Measurements from ENCODE around the gene MUC5B. TPM values are rescaled to one million over a fixed set of nuclear protein-coding genes. Genes with fewer than 3 reads are reported as not detected.

MUC5B gene
- total RNA-seq, 1 experiment from 2014 or later = 1.6 TPM

DNA sequence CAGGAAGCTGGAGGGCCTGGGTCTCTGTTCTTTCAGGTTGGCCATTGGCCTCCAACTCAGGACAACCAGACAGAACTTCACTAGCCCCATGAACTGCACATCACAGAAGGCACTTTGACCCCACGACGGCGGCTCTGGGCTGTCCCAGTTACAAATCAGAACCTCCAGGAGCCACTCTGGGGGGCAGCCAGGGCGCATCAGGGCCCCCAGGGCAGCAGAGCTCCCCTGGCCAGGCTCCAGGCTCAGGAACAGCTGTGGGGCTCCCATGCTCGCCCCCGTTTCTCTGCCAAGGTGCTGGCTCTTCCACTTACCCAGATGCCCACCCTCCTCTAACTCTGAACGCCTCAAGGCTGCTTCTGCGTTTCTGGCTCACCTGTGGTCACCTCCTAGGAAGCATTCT is 61.0 kb downstream of the MUC5B start (continued):
- TF ChIP-seq, protein P1, sequence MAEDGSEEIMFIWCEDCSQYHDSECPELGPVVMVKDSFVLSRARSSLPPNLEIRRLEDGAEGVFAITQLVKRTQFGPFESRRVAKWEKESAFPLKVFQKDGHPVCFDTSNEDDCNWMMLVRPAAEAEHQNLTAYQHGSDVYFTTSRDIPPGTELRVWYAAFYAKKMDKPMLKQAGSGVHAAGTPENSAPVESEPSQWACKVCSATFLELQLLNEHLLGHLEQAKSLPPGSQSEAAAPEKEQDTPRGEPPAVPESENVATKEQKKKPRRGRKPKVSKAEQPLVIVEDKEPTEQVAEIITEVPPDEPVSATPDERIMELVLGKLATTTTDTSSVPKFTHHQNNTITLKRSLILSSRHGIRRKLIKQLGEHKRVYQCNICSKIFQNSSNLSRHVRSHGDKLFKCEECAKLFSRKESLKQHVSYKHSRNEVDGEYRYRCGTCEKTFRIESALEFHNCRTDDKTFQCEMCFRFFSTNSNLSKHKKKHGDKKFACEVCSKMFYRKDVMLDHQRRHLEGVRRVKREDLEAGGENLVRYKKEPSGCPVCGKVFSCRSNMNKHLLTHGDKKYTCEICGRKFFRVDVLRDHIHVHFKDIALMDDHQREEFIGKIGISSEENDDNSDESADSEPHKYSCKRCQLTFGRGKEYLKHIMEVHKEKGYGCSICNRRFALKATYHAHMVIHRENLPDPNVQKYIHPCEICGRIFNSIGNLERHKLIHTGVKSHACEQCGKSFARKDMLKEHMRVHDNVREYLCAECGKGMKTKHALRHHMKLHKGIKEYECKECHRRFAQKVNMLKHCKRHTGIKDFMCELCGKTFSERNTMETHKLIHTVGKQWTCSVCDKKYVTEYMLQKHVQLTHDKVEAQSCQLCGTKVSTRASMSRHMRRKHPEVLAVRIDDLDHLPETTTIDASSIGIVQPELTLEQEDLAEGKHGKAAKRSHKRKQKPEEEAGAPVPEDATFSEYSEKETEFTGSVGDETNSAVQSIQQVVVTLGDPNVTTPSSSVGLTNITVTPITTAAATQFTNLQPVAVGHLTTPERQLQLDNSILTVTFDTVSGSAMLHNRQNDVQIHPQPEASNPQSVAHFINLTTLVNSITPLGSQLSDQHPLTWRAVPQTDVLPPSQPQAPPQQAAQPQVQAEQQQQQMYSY (CRISPR knock-in tag; IDR thresholded peaks at IDR 0.05) = no peak
- TF ChIP-seq, protein P2, sequence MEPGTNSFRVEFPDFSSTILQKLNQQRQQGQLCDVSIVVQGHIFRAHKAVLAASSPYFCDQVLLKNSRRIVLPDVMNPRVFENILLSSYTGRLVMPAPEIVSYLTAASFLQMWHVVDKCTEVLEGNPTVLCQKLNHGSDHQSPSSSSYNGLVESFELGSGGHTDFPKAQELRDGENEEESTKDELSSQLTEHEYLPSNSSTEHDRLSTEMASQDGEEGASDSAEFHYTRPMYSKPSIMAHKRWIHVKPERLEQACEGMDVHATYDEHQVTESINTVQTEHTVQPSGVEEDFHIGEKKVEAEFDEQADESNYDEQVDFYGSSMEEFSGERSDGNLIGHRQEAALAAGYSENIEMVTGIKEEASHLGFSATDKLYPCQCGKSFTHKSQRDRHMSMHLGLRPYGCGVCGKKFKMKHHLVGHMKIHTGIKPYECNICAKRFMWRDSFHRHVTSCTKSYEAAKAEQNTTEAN (CRISPR knock-in tag; IDR thresholded peaks at IDR 0.05) = no peak
- no peak for TF ChIP-seq SMAD3 (CRISPR knock-in tag; IDR thresholded peaks at IDR 0.05; ENCODE audit: borderline replicate concordance)
- TF ChIP-seq TEAD4 (CRISPR knock-in tag; IDR thresholded peaks at IDR 0.05) = no peak
- TF ChIP-seq, protein P3, sequence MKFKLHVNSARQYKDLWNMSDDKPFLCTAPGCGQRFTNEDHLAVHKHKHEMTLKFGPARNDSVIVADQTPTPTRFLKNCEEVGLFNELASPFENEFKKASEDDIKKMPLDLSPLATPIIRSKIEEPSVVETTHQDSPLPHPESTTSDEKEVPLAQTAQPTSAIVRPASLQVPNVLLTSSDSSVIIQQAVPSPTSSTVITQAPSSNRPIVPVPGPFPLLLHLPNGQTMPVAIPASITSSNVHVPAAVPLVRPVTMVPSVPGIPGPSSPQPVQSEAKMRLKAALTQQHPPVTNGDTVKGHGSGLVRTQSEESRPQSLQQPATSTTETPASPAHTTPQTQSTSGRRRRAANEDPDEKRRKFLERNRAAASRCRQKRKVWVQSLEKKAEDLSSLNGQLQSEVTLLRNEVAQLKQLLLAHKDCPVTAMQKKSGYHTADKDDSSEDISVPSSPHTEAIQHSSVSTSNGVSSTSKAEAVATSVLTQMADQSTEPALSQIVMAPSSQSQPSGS (CRISPR knock-in tag; IDR thresholded peaks at IDR 0.05; ENCODE audit: borderline replicate concordance, low read depth) = no peak
- TF ChIP-seq CREB1 (CRISPR knock-in tag; IDR thresholded peaks at IDR 0.05) = no peak
- no peak for TF ChIP-seq ELF4 (CRISPR knock-in tag; IDR thresholded peaks at IDR 0.05; ENCODE audit: low read depth)
- no peak for TF ChIP-seq ZNF138 (CRISPR knock-in tag; conservative IDR thresholded peaks at IDR 0.05)
- TF ChIP-seq, protein P4, sequence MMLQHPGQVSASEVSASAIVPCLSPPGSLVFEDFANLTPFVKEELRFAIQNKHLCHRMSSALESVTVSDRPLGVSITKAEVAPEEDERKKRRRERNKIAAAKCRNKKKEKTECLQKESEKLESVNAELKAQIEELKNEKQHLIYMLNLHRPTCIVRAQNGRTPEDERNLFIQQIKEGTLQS (CRISPR knock-in tag; conservative IDR thresholded peaks at IDR 0.05) = no peak
- TF ChIP-seq MXD4 (CRISPR knock-in tag; IDR thresholded peaks at IDR 0.05; ENCODE audit: borderline replicate concordance) = no peak
- TF ChIP-seq, protein P5, sequence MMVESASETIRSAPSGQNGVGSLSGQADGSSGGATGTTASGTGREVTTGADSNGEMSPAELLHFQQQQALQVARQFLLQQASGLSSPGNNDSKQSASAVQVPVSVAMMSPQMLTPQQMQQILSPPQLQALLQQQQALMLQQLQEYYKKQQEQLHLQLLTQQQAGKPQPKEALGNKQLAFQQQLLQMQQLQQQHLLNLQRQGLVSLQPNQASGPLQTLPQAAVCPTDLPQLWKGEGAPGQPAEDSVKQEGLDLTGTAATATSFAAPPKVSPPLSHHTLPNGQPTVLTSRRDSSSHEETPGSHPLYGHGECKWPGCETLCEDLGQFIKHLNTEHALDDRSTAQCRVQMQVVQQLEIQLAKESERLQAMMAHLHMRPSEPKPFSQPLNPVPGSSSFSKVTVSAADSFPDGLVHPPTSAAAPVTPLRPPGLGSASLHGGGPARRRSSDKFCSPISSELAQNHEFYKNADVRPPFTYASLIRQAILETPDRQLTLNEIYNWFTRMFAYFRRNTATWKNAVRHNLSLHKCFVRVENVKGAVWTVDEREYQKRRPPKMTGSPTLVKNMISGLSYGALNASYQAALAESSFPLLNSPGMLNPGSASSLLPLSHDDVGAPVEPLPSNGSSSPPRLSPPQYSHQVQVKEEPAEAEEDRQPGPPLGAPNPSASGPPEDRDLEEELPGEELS (CRISPR knock-in tag; IDR thresholded peaks at IDR 0.05) = no peak
- TF ChIP-seq, protein P6, sequence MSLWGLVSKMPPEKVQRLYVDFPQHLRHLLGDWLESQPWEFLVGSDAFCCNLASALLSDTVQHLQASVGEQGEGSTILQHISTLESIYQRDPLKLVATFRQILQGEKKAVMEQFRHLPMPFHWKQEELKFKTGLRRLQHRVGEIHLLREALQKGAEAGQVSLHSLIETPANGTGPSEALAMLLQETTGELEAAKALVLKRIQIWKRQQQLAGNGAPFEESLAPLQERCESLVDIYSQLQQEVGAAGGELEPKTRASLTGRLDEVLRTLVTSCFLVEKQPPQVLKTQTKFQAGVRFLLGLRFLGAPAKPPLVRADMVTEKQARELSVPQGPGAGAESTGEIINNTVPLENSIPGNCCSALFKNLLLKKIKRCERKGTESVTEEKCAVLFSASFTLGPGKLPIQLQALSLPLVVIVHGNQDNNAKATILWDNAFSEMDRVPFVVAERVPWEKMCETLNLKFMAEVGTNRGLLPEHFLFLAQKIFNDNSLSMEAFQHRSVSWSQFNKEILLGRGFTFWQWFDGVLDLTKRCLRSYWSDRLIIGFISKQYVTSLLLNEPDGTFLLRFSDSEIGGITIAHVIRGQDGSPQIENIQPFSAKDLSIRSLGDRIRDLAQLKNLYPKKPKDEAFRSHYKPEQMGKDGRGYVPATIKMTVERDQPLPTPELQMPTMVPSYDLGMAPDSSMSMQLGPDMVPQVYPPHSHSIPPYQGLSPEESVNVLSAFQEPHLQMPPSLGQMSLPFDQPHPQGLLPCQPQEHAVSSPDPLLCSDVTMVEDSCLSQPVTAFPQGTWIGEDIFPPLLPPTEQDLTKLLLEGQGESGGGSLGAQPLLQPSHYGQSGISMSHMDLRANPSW (CRISPR knock-in tag; conservative IDR thresholded peaks at IDR 0.05; ENCODE audit: low read depth) = no peak
- TF ChIP-seq, protein P7, sequence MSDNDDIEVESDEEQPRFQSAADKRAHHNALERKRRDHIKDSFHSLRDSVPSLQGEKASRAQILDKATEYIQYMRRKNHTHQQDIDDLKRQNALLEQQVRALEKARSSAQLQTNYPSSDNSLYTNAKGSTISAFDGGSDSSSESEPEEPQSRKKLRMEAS (CRISPR knock-in tag; IDR thresholded peaks at IDR 0.05) = no peak

DNA sequence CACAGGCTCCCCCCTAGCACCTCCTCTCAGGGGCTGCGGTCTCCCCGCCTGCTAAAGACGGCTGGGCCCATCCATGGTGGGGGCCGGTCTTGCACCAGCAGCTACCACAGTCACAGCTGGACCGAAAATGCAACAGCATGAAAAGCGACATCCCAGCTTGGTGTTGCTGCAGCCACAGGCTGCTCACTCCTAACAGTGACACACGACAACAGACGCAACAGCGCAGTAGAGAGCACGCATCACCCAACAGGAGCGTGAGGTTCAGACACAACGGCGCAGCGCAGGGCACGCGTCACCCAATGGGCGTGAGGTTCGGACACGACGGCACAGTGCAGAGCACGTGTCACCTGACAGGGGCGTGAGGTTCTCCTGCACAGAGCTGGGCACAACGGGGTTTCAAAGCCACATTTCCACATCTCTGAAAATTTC is 62.5 kb downstream of the MUC5B start:
- Mint-ChIP-seq H3K4me3 (no peak overlapping the region), H3K4me1 (peaks cover 5% of the 10 kb centered on the region), H3K36me3 (peaks cover 15% of the 10 kb centered on the region), H3K9me3 (no peaks in the 10 kb centered on the region; the same call in 1 of the 2 replicates), H3K27me3 (ENCODE audit: low read depth) (no peaks in the 10 kb centered on the region), H3K27ac (no peak overlapping the region)
- DNase-seq (ENCODE audit: low spot score) = no peak
- ChIA-PET CTCF (no interaction called here), POLR2A (no interaction called here)
- ATAC-seq = no peak
- TF ChIP-seq, protein P8, sequence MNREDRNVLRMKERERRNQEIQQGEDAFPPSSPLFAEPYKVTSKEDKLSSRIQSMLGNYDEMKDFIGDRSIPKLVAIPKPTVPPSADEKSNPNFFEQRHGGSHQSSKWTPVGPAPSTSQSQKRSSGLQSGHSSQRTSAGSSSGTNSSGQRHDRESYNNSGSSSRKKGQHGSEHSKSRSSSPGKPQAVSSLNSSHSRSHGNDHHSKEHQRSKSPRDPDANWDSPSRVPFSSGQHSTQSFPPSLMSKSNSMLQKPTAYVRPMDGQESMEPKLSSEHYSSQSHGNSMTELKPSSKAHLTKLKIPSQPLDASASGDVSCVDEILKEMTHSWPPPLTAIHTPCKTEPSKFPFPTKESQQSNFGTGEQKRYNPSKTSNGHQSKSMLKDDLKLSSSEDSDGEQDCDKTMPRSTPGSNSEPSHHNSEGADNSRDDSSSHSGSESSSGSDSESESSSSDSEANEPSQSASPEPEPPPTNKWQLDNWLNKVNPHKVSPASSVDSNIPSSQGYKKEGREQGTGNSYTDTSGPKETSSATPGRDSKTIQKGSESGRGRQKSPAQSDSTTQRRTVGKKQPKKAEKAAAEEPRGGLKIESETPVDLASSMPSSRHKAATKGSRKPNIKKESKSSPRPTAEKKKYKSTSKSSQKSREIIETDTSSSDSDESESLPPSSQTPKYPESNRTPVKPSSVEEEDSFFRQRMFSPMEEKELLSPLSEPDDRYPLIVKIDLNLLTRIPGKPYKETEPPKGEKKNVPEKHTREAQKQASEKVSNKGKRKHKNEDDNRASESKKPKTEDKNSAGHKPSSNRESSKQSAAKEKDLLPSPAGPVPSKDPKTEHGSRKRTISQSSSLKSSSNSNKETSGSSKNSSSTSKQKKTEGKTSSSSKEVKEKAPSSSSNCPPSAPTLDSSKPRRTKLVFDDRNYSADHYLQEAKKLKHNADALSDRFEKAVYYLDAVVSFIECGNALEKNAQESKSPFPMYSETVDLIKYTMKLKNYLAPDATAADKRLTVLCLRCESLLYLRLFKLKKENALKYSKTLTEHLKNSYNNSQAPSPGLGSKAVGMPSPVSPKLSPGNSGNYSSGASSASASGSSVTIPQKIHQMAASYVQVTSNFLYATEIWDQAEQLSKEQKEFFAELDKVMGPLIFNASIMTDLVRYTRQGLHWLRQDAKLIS (CRISPR knock-in tag; IDR thresholded peaks at IDR 0.05; ENCODE audit: borderline replicate concordance) = no peak
- TF ChIP-seq, protein P9, sequence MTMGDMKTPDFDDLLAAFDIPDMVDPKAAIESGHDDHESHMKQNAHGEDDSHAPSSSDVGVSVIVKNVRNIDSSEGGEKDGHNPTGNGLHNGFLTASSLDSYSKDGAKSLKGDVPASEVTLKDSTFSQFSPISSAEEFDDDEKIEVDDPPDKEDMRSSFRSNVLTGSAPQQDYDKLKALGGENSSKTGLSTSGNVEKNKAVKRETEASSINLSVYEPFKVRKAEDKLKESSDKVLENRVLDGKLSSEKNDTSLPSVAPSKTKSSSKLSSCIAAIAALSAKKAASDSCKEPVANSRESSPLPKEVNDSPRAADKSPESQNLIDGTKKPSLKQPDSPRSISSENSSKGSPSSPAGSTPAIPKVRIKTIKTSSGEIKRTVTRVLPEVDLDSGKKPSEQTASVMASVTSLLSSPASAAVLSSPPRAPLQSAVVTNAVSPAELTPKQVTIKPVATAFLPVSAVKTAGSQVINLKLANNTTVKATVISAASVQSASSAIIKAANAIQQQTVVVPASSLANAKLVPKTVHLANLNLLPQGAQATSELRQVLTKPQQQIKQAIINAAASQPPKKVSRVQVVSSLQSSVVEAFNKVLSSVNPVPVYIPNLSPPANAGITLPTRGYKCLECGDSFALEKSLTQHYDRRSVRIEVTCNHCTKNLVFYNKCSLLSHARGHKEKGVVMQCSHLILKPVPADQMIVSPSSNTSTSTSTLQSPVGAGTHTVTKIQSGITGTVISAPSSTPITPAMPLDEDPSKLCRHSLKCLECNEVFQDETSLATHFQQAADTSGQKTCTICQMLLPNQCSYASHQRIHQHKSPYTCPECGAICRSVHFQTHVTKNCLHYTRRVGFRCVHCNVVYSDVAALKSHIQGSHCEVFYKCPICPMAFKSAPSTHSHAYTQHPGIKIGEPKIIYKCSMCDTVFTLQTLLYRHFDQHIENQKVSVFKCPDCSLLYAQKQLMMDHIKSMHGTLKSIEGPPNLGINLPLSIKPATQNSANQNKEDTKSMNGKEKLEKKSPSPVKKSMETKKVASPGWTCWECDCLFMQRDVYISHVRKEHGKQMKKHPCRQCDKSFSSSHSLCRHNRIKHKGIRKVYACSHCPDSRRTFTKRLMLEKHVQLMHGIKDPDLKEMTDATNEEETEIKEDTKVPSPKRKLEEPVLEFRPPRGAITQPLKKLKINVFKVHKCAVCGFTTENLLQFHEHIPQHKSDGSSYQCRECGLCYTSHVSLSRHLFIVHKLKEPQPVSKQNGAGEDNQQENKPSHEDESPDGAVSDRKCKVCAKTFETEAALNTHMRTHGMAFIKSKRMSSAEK (CRISPR knock-in tag; IDR thresholded peaks at IDR 0.05; ENCODE audit: borderline replicate concordance) = no peak

All from WTC11 (cell line).